Kasumi-1 (cell line): ENCODE measurements around the gene PRDX6.
"Not testable (repeated sequence)": the region's sequence is repeated elsewhere in the genome, so short reads cannot be mapped to it uniquely, and the experiment has no call there.

Source experiments
- DNase-seq, 2 experiments: peaks; one replicate each; lab custom pipeline; 2025; lab: John Stamatoyannopoulos, UW

Gene PRDX6

GRCh38 chr1:173467426-173467825, 9.7 kb upstream of the PRDX6 start:
- DNase-seq = no peak

GRCh38 chr1:173469656-173470055, 7.5 kb upstream of the PRDX6 start:
- DNase-seq = no peak

- DNase-seq = no peak
Measured at GRCh38 chr1:173470608-173471007, 6.5 kb upstream of the PRDX6 start.

- DNase-seq = no peak
Measured at GRCh38 chr1:173473599-173474011, 3.5 kb upstream of the PRDX6 start.

- DNase-seq = no peak
Measured at GRCh38 chr1:173474097-173474779, 2.9 kb upstream of the PRDX6 start.

GRCh38 chr1:173474780-173475421, 2.2 kb upstream of the PRDX6 start:
- DNase-seq = not testable (repeated sequence)

GRCh38 chr1:173475564-173476196, 1.5 kb upstream of the PRDX6 start:
- DNase-seq = no peak

- DNase-seq = peak in 1 of 2 experiments; percentile 13
Measured at GRCh38 chr1:173476197-173476664, 904 bp upstream of the PRDX6 start.

- DNase-seq = peak; percentile 88 to 92
Measured at GRCh38 chr1:173476665-173477285, 360 bp upstream of the PRDX6 start.

GRCh38 chr1:173478094-173478674, 1.0 kb downstream of the PRDX6 start:
- DNase-seq = peak; percentile 26 to 45

GRCh38 chr1:173479649-173480048, 2.5 kb downstream of the PRDX6 start:
- DNase-seq = no peak

GRCh38 chr1:173481195-173481772, 4.1 kb downstream of the PRDX6 start:
- DNase-seq = no peak

GRCh38 chr1:173482683-173483082, 5.5 kb downstream of the PRDX6 start:
- DNase-seq = no peak

GRCh38 chr1:173484276-173484675, 7.1 kb downstream of the PRDX6 start:
- no peak for DNase-seq

- no peak for DNase-seq
Measured at GRCh38 chr1:173485401-173485800, 8.3 kb downstream of the PRDX6 start.

GRCh38 chr1:173488001-173488400, 10.9 kb downstream of the PRDX6 start:
- DNase-seq = no peak

GRCh38 chr1:173489149-173489600, 12.0 kb downstream of the PRDX6 start:
- DNase-seq = peak; percentile 10 to 24

GRCh38 chr1:173489929-173490328, 12.8 kb downstream of the PRDX6 start:
- DNase-seq = no peak

GRCh38 chr1:173491508-173491907, 14.4 kb downstream of the PRDX6 start:
- DNase-seq = no peak

GRCh38 chr1:173493125-173493524, 16.0 kb downstream of the PRDX6 start:
- DNase-seq = not testable (repeated sequence)

GRCh38 chr1:173495609-173496267, 18.6 kb downstream of the PRDX6 start:
- DNase-seq = no peak
